Common myeloid progenitor, CD34-positive (primary cell): ENCODE results near the gene TENM4.

Experiments
- CTCF ChIA-PET: fragments of 350-600 bp; sonication (Branson Sonifier 250); formaldehyde crosslinking; loops from one replicate; lab custom pipeline; 2021; ENCODE audit warnings: antibody characterized with exemption; lab: Charles Lee
- POLR2A ChIA-PET: fragments of 350-600 bp; sonication (Branson Sonifier 250); formaldehyde crosslinking; loops from one replicate; lab custom pipeline; 2021; ENCODE audit warnings: antibody characterized with exemption; lab: Charles Lee
- DNase-seq, 3 donors: peaks; one replicate each; pipeline versions ENCODE4 v3.0.0 to v3.0.0-alpha.2; 2013
- H3K27ac ChIP-seq, 2 experiments: 1 replicate in 1 of 2; 2 replicates in 1 of 2; pipeline ENCODE4 v1.7.0; 2013; ENCODE audit warnings: inconsistent platforms in 2 of 2, low read length in 2 of 2, mild to moderate bottlenecking in 2 of 2, low read depth in 1 of 2, moderate library complexity in 1 of 2; ENCODE audit not compliant: severe bottlenecking in 2 of 2, insufficient read depth in 1 of 2, poor library complexity in 1 of 2
- H3K27me3 ChIP-seq, 5 experiments: replicated peaks in 2 of 5; 1 replicate in 3 of 5; 2 replicates in 2 of 5; pipeline versions ENCODE4 v1.6.1 to v1.7.0; 2013; ENCODE audit warnings: low read length in 4 of 5, mild to moderate bottlenecking in 2 of 5, moderate library complexity in 2 of 5, inconsistent platforms in 1 of 5; ENCODE audit not compliant: insufficient read depth in 5 of 5, control insufficient read depth in 4 of 5
- H3K36me3 ChIP-seq, 4 experiments: 1 replicate in 2 of 4; 2 replicates in 2 of 4; pipeline versions ENCODE4 v1.6.1 to v1.7.0; 2013; ENCODE audit warnings: low read length in 3 of 4, control low read depth in 1 of 4, mild to moderate bottlenecking in 1 of 4; ENCODE audit not compliant: control insufficient read depth in 4 of 4, insufficient read depth in 4 of 4
- H3K4me1 ChIP-seq, 4 experiments: 1 replicate in 3 of 4; 2 replicates in 1 of 4; pipeline versions ENCODE4 v1.6.1 to v1.7.1; 2013; ENCODE audit warnings: low read length in 3 of 4, mild to moderate bottlenecking in 3 of 4, control low read depth in 1 of 4, inconsistent platforms in 1 of 4, moderate library complexity in 1 of 4; ENCODE audit not compliant: control insufficient read depth in 4 of 4, insufficient read depth in 4 of 4; ENCODE audit errors: control extremely low read depth in 1 of 4
- H3K4me3 ChIP-seq, 7 experiments: 1 replicate in 4 of 7; 2 replicates in 3 of 7; pipeline versions ENCODE4 v1.5.1 to v1.7.0; 2013; ENCODE audit warnings: mild to moderate bottlenecking in 7 of 7, low read length in 6 of 7, moderate library complexity in 6 of 7, inconsistent platforms in 2 of 7, low read depth in 2 of 7, control low read depth in 1 of 7; ENCODE audit not compliant: insufficient read depth in 4 of 7, control insufficient read depth in 1 of 7; ENCODE audit errors: extremely low read depth in 1 of 7
- H3K9me3 ChIP-seq, 5 experiments: 1 replicate in 4 of 5; 2 replicates in 1 of 5; pipeline versions ENCODE4 v1.6.1 to v1.7.1; 2013; ENCODE audit warnings: low read length in 4 of 5, mild to moderate bottlenecking in 2 of 5, inconsistent platforms in 1 of 5, low read depth in 1 of 5, moderate library complexity in 1 of 5; ENCODE audit not compliant: control insufficient read depth in 4 of 5, insufficient read depth in 2 of 5; ENCODE audit errors: control extremely low read depth in 1 of 5
- WGBS: methylation state at CpG from one replicate; pipeline ENCODE4 v1.1.5; 2013; ENCODE audit not compliant: insufficient coverage; 5-methylcytosine and 5-hydroxymethylcytosine counted together

Gene TENM4

DNA sequence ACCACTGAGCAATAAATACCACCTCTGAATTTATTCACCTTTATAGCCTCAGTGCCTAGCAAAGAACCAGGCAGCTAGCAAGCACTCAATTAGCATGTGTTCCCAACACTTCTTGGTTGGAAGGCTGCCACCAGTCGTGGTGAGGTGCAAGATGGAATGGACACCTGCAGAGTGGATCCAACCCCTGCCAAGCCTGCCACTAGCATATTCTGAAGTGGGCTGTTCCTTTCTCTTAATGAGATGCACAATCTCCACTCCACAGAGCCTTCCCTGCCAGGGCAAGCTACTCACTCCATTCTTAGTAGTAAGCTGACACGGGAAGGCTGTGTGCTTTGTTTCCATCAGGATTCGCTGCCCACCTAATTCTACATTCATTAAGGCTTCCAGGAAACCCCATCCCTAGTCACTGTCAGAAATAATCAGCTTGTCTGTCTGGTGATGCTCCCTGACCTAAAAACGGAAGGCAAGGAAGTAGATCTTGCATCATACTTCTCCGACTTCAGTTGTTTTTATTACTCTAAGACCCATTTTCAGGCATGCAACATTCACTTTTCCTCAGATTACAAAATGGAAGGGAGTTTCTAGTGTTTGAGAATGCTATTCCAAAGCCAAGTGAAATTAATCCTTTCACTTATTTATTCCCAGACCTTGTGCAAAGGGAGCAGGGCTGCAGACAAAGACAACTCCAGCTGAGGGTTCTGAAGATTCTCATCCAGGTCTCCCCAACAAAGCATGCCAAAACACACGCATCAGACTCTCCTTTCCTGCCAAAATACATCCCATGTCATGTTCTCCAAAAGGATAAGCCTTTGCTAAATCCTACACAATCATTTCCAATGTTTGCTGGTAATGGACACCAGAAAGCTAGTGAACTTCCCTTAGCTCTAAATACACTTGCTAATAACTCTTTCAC is 128.0 kb downstream of the TENM4 start:
- peaks cover 0 to 8% (median 0%) of the 10 kb centered on the region in 5 experiments for H3K27me3 ChIP-seq
- H3K9me3 ChIP-seq = no peaks in the 10 kb centered on the region
- H3K36me3 ChIP-seq = no peaks in the 10 kb centered on the region
- H3K4me3 ChIP-seq = no peak overlapping the region
- ChIA-PET POLR2A (no interaction called here), CTCF (no interaction called here)
- H3K4me1 ChIP-seq = no peaks in the 10 kb centered on the region
- no peak for DNase-seq
- 77% methylated on average over 5 of the region's 6 CpGs for WGBS
- H3K27ac ChIP-seq = no peak overlapping the region

DNA sequence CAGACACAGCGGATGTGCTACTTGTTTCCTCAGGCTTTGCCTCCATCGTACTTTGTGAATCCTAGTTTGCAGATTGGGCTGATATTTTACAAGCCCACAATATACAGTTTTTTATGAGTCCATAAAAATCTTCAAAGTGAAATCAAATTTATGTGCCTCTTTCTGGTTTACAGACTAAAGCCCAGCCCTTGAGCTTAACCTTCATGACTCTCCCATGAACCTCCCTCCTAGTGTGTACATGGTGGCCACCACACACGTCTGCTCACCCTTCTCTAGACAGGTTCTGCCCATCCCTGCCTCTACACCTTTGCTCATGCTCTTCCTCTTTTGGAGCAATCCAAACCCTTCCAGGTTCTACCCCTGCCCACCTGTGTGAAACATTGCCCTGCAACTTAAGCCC is 129.4 kb downstream of the TENM4 start:
- DNase-seq = no peak
- Histone ChIP-seq H3K4me1 (no peaks in the 10 kb centered on the region), H3K36me3 (no peaks in the 10 kb centered on the region), H3K27me3 (peaks cover 0 to 7% (median 0%) of the 10 kb centered on the region in 5 experiments), H3K4me3 (no peak overlapping the region), H3K9me3 (no peaks in the 10 kb centered on the region), H3K27ac (no peak overlapping the region)
- ChIA-PET CTCF (no interaction called here), POLR2A (no interaction called here)
- WGBS = 93% methylated on average over 2 of the region's 3 CpGs

DNA sequence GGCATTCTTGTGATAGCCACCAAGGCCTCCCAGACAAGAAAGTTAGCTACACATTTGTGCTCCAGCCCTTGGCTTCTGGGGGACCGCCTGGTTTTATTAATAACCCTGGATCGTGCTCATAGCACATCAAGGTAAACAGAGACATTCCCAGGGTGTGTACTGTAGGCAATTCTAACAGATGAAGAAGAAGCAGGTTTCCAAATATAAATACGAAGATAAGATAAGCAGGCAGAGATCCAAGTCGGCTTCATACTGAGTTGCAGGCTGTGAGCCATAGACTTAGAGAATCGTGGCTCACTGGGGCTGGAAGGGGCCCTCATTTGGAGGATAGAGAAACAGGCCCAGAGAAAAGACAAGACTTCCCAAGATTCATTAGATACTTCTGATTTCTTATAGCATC is 131.4 kb downstream of the TENM4 start:
- ChIA-PET CTCF (no interaction called here), POLR2A (no interaction called here)
- Histone ChIP-seq H3K9me3 (no peaks in the 10 kb centered on the region), H3K4me1 (no peaks in the 10 kb centered on the region), H3K36me3 (no peaks in the 10 kb centered on the region), H3K27me3 (peaks cover 0 to 7% (median 0%) of the 10 kb centered on the region in 5 experiments), H3K4me3 (no peak overlapping the region), H3K27ac (no peak overlapping the region)
- DNase-seq = no peak
- 77% methylated on average over 5 of the region's 5 CpGs for WGBS

DNA sequence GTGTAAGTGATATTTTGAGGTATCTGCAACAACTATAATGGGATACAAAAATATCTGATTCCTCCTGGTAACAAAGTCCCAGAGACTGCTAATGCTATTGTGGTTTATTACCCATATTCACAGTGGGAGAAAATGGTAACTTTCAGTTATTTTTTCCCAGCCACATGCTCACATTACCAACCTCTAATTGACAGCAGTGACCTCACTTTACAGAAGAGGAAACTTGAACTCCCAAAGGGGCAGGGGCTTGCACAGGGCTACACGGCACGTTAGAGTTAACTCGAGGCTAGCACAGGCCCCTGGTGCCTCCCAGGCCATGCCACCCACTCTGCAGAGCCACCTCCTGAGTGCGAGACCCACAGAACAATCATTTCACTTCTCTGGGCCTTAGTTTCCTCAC is 132.4 kb downstream of the TENM4 start:
- H3K4me1 ChIP-seq = no peaks in the 10 kb centered on the region
- H3K27ac ChIP-seq = no peak overlapping the region
- H3K27me3 ChIP-seq = peaks cover 0 to 7% (median 0%) of the 10 kb centered on the region in 5 experiments
- no peaks in the 10 kb centered on the region for H3K9me3 ChIP-seq
- H3K36me3 ChIP-seq = no peaks in the 10 kb centered on the region
- ChIA-PET CTCF (no interaction called here), POLR2A (no interaction called here)
- no peak overlapping the region for H3K4me3 ChIP-seq
- 84% methylated on average over 4 of the region's 4 CpGs for WGBS
- no peak for DNase-seq

DNA sequence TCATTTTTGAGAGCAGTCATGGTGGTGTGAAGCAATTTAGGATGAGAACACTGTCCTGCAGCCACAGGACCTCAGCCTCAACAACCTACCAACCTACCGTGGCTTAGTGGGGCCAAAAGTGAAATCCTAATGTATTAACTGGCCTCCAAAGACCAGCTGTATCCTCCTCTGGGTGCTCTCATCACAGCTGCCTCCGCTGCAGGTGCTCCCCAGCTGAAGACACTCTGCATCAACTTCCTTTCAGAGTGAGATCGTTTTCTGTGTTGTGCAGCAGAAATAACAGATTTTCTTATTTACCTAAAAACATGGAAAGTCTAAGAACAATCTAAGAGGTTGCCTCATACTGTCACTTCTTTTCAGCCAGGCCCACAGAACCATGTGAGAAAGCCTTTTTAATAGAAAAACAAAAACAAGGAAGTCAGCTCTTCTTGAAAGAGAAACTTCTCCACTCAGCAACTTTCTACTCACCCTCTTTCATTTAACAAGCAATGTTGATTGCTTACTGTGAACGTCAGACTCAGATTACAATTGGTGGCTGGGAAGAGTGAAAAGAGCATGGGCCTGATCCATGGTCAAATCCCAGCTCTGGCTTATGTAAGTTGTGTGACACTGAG is 136.1 kb downstream of the TENM4 start:
- POLR2A ChIA-PET = no interaction called here
- CTCF ChIA-PET = no interaction called here
- H3K4me3 ChIP-seq = no peak overlapping the region
- no peaks in the 10 kb centered on the region for H3K4me1 ChIP-seq
- H3K27me3 ChIP-seq = no peaks in the 10 kb centered on the region
- DNase-seq = peak in 1 of 3 donors; percentile 0
- H3K36me3 ChIP-seq = no peaks in the 10 kb centered on the region
- H3K9me3 ChIP-seq = no peaks in the 10 kb centered on the region
- 83% methylated on average over 2 of the region's 4 CpGs for WGBS
- H3K27ac ChIP-seq = no peak overlapping the region

DNA sequence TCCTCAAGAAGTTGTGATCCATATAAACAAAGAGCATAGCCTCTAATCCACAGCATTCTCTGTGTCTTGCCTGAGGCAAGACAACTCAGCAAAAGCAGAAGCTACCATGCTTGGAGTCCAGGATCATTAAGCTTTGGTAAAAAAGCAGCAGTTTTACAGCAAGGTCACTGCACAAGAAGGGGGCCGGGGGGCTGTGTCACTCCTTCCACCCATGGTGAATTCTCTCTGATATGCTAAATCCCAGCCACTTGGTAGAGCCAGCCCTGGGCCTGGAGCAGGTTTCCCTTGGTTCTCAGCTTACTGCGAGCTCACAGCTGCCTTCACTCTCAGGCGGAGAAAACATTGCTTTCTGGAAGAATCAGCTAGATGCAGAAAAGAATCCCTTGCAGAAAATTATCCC is 144.7 kb downstream of the TENM4 start:
- DNase-seq = no peak
- H3K4me3 ChIP-seq = no peak overlapping the region
- no peaks in the 10 kb centered on the region for H3K27me3 ChIP-seq
- H3K4me1 ChIP-seq = no peaks in the 10 kb centered on the region
- no peaks in the 10 kb centered on the region for H3K36me3 ChIP-seq
- ChIA-PET POLR2A (no interaction called here), CTCF (no interaction called here)
- 59% methylated on average over 3 of the region's 3 CpGs for WGBS
- H3K27ac ChIP-seq = no peak overlapping the region
- H3K9me3 ChIP-seq = no peaks in the 10 kb centered on the region
